ENCODE results near the gene CLCN2.

The CLCN2 gene

GRCh38 chr3:184350618-184351017 is 10.8 kb downstream of the CLCN2 start:
- Histone ChIP-seq H3K36me3 (ENCODE audit: control insufficient read depth in 2 of 2, insufficient read depth in 2 of 2, low read length in 2 of 2) (peaks cover 3 to 6% of the 10 kb centered on the region in 2 donors), H3K9ac (ENCODE audit: low read length in 2 of 2) (no peak overlapping the region), H3K4me3 (ENCODE audit: low read length in 2 of 2) (no peak overlapping the region), H3K9me3 (ENCODE audit: control insufficient read depth in 2 of 2, low read length in 2 of 2) (no peaks in the 10 kb centered on the region), H3K27ac (ENCODE audit: low read length) (no peak overlapping the region), H3K27me3 (ENCODE audit: control insufficient read depth in 1 of 2, insufficient read depth in 2 of 2, low read length in 2 of 2) (no peaks in the 10 kb centered on the region), H3K4me1 (ENCODE audit: control insufficient read depth, insufficient read depth, low read length) (peaks cover 9% of the 10 kb centered on the region)

GRCh38 chr3:184349563-184350470 is 11.6 kb downstream of the CLCN2 start:
- H3K9me3 ChIP-seq (ENCODE audit: control insufficient read depth in 2 of 2, low read length in 2 of 2): no peaks in the 10 kb centered on the region
- no peak overlapping the region for H3K4me3 ChIP-seq (ENCODE audit: low read length in 2 of 2)
- H3K4me1 ChIP-seq (ENCODE audit: control insufficient read depth, insufficient read depth, low read length): peaks cover 9% of the 10 kb centered on the region
- H3K9ac ChIP-seq (ENCODE audit: low read length in 2 of 2): no peak overlapping the region
- no peaks in the 10 kb centered on the region for H3K27me3 ChIP-seq (ENCODE audit: control insufficient read depth in 1 of 2, insufficient read depth in 2 of 2, low read length in 2 of 2)
- peaks cover under 1% of the 10 kb centered on the region in 2 donors for H3K36me3 ChIP-seq (ENCODE audit: control insufficient read depth in 2 of 2, insufficient read depth in 2 of 2, low read length in 2 of 2)
- no peak overlapping the region for H3K27ac ChIP-seq (ENCODE audit: low read length)

- no peaks in the 10 kb centered on the region for H3K9me3 ChIP-seq (ENCODE audit: control insufficient read depth in 2 of 2, low read length in 2 of 2)
- H3K27me3 ChIP-seq (ENCODE audit: control insufficient read depth in 1 of 2, insufficient read depth in 2 of 2, low read length in 2 of 2): no peaks in the 10 kb centered on the region
- H3K27ac ChIP-seq (ENCODE audit: low read length): no peak overlapping the region
- H3K4me1 ChIP-seq (ENCODE audit: control insufficient read depth, insufficient read depth, low read length): peaks cover 11% of the 10 kb centered on the region
- no peak overlapping the region for H3K9ac ChIP-seq (ENCODE audit: low read length in 2 of 2)
- H3K4me3 ChIP-seq (ENCODE audit: low read length in 2 of 2): no peak overlapping the region
- H3K36me3 ChIP-seq (ENCODE audit: control insufficient read depth in 2 of 2, insufficient read depth in 2 of 2, low read length in 2 of 2): peaks cover 13 to 16% of the 10 kb centered on the region in 2 donors
These were observed 13.4 kb downstream of the CLCN2 start for GRCh38 chr3:184348057-184348382.

GRCh38 chr3:184347321-184348056 is 13.9 kb downstream of the CLCN2 start:
- Histone ChIP-seq H3K9ac (ENCODE audit: low read length in 2 of 2) (no peak overlapping the region), H3K4me3 (ENCODE audit: low read length in 2 of 2) (no peak overlapping the region), H3K9me3 (ENCODE audit: control insufficient read depth in 2 of 2, low read length in 2 of 2) (no peaks in the 10 kb centered on the region), H3K27ac (ENCODE audit: low read length) (no peak overlapping the region), H3K36me3 (ENCODE audit: control insufficient read depth in 2 of 2, insufficient read depth in 2 of 2, low read length in 2 of 2) (peaks cover 19 to 21% of the 10 kb centered on the region in 2 donors), H3K4me1 (ENCODE audit: control insufficient read depth, insufficient read depth, low read length) (peaks cover 11% of the 10 kb centered on the region), H3K27me3 (ENCODE audit: control insufficient read depth in 1 of 2, insufficient read depth in 2 of 2, low read length in 2 of 2) (no peaks in the 10 kb centered on the region)

GRCh38 chr3:184346480-184347190 is 14.8 kb downstream of the CLCN2 start:
- H3K27me3 ChIP-seq (ENCODE audit: control insufficient read depth in 1 of 2, insufficient read depth in 2 of 2, low read length in 2 of 2): no peaks in the 10 kb centered on the region
- H3K9ac ChIP-seq (ENCODE audit: low read length in 2 of 2): no peak overlapping the region
- H3K4me1 ChIP-seq (ENCODE audit: control insufficient read depth, insufficient read depth, low read length): peaks cover 9% of the 10 kb centered on the region
- H3K27ac ChIP-seq (ENCODE audit: low read length): no peak overlapping the region
- H3K9me3 ChIP-seq (ENCODE audit: control insufficient read depth in 2 of 2, low read length in 2 of 2): no peaks in the 10 kb centered on the region
- peaks cover 22 to 28% of the 10 kb centered on the region in 2 donors for H3K36me3 ChIP-seq (ENCODE audit: control insufficient read depth in 2 of 2, insufficient read depth in 2 of 2, low read length in 2 of 2)
- no peak overlapping the region for H3K4me3 ChIP-seq (ENCODE audit: low read length in 2 of 2)

- H3K4me3 ChIP-seq (ENCODE audit: low read length in 2 of 2): no peak overlapping the region
- H3K27ac ChIP-seq (ENCODE audit: low read length): no peak overlapping the region
- no peak overlapping the region for H3K9ac ChIP-seq (ENCODE audit: low read length in 2 of 2)
- H3K27me3 ChIP-seq (ENCODE audit: control insufficient read depth in 1 of 2, insufficient read depth in 2 of 2, low read length in 2 of 2): no peaks in the 10 kb centered on the region
- H3K4me1 ChIP-seq (ENCODE audit: control insufficient read depth, insufficient read depth, low read length): peaks cover 16% of the 10 kb centered on the region
- no peaks in the 10 kb centered on the region for H3K9me3 ChIP-seq (ENCODE audit: control insufficient read depth in 2 of 2, low read length in 2 of 2)
- H3K36me3 ChIP-seq (ENCODE audit: control insufficient read depth in 2 of 2, insufficient read depth in 2 of 2, low read length in 2 of 2): peaks cover 28 to 35% of the 10 kb centered on the region in 2 donors
These were observed 15.9 kb downstream of the CLCN2 start for GRCh38 chr3:184345317-184346144.

GRCh38 chr3:184344579-184345316 is 16.7 kb downstream of the CLCN2 start:
- H3K27ac ChIP-seq (ENCODE audit: low read length): no peak overlapping the region
- H3K4me3 ChIP-seq (ENCODE audit: low read length in 2 of 2): no peak overlapping the region
- peaks cover 16% of the 10 kb centered on the region for H3K4me1 ChIP-seq (ENCODE audit: control insufficient read depth, insufficient read depth, low read length)
- no peaks in the 10 kb centered on the region for H3K9me3 ChIP-seq (ENCODE audit: control insufficient read depth in 2 of 2, low read length in 2 of 2)
- H3K9ac ChIP-seq (ENCODE audit: low read length in 2 of 2): no peak overlapping the region
- H3K27me3 ChIP-seq (ENCODE audit: control insufficient read depth in 1 of 2, insufficient read depth in 2 of 2, low read length in 2 of 2): no peaks in the 10 kb centered on the region
- peaks cover 28 to 36% of the 10 kb centered on the region in 2 donors for H3K36me3 ChIP-seq (ENCODE audit: control insufficient read depth in 2 of 2, insufficient read depth in 2 of 2, low read length in 2 of 2)

GRCh38 chr3:184343200-184343876 is 18.1 kb downstream of the CLCN2 start:
- no peaks in the 10 kb centered on the region for H3K9me3 ChIP-seq (ENCODE audit: control insufficient read depth in 2 of 2, low read length in 2 of 2)
- no peak overlapping the region for H3K9ac ChIP-seq (ENCODE audit: low read length in 2 of 2)
- H3K4me3 ChIP-seq (ENCODE audit: low read length in 2 of 2): no peak overlapping the region
- no peak overlapping the region for H3K27ac ChIP-seq (ENCODE audit: low read length)
- H3K36me3 ChIP-seq (ENCODE audit: control insufficient read depth in 2 of 2, insufficient read depth in 2 of 2, low read length in 2 of 2): peaks cover 28 to 36% of the 10 kb centered on the region in 2 donors
- no peaks in the 10 kb centered on the region for H3K27me3 ChIP-seq (ENCODE audit: control insufficient read depth in 1 of 2, insufficient read depth in 2 of 2, low read length in 2 of 2)
- peaks cover 25% of the 10 kb centered on the region for H3K4me1 ChIP-seq (ENCODE audit: control insufficient read depth, insufficient read depth, low read length)

- Histone ChIP-seq H3K4me3 (ENCODE audit: low read length in 2 of 2) (no peak overlapping the region), H3K4me1 (ENCODE audit: control insufficient read depth, insufficient read depth, low read length) (peaks cover 40% of the 10 kb centered on the region), H3K9ac (ENCODE audit: low read length in 2 of 2) (no peak overlapping the region), H3K27me3 (ENCODE audit: control insufficient read depth in 1 of 2, insufficient read depth in 2 of 2, low read length in 2 of 2) (no peaks in the 10 kb centered on the region), H3K9me3 (ENCODE audit: control insufficient read depth in 2 of 2, low read length in 2 of 2) (no peaks in the 10 kb centered on the region), H3K27ac (ENCODE audit: low read length) (peak overlapping the region; percentile 11), H3K36me3 (ENCODE audit: control insufficient read depth in 2 of 2, insufficient read depth in 2 of 2, low read length in 2 of 2) (peaks cover 28 to 36% of the 10 kb centered on the region in 2 donors)
These were observed 19.5 kb downstream of the CLCN2 start for GRCh38 chr3:184341925-184342324.
